ENCODE measurements around the gene GAR1.

DNA sequence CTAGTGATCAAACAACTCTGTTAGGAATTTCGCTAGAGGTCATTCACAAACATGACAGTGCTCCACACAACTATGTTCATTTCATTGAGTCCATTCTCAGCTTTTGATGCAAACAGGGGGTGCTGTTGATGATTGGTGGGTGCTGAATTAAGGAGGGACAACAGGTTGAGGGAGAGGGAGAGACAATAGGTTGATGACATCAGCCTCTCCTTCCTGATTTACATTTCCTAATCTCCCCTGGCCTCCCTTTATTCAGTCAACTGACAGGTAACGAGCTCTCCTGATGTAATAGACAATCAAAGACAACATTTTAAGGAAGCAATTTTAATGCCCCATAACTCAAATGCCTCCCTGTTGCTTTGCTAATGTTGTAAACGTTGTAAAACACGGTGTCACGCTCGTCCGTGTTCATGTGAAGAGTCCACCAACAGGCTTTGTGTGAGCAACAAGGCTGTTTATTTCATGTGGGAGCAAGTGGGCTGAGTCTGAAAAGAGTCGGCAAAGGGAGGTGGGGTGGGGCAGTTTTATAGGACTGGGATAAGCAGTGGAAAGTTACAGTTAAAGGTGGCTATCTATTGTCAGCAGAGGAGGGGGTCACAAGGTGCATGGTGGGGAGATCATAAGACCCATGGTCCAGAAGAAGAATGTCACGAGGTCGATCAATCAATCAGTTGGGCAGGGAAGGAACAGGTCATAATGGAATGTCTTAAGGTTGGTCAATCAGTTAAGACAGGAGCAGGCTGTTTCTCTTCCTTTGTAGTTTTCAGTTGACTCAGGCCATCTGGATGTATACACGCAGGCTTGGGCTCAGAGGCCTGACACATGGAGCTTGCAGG, 4.8 kb upstream of the GAR1 start:
- TF ChIP-seq, protein P1, sequence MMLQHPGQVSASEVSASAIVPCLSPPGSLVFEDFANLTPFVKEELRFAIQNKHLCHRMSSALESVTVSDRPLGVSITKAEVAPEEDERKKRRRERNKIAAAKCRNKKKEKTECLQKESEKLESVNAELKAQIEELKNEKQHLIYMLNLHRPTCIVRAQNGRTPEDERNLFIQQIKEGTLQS (IDR thresholded peaks at IDR 0.05), result no peak
- TF ChIP-seq POLR2A (IDR thresholded peaks at IDR 0.05; ENCODE audit: borderline replicate concordance, extremely low read depth, insufficient read depth, insufficient read length) (no peak), JUND (IDR thresholded peaks at IDR 0.05) (no peak)
- TF ChIP-seq, protein P2, sequence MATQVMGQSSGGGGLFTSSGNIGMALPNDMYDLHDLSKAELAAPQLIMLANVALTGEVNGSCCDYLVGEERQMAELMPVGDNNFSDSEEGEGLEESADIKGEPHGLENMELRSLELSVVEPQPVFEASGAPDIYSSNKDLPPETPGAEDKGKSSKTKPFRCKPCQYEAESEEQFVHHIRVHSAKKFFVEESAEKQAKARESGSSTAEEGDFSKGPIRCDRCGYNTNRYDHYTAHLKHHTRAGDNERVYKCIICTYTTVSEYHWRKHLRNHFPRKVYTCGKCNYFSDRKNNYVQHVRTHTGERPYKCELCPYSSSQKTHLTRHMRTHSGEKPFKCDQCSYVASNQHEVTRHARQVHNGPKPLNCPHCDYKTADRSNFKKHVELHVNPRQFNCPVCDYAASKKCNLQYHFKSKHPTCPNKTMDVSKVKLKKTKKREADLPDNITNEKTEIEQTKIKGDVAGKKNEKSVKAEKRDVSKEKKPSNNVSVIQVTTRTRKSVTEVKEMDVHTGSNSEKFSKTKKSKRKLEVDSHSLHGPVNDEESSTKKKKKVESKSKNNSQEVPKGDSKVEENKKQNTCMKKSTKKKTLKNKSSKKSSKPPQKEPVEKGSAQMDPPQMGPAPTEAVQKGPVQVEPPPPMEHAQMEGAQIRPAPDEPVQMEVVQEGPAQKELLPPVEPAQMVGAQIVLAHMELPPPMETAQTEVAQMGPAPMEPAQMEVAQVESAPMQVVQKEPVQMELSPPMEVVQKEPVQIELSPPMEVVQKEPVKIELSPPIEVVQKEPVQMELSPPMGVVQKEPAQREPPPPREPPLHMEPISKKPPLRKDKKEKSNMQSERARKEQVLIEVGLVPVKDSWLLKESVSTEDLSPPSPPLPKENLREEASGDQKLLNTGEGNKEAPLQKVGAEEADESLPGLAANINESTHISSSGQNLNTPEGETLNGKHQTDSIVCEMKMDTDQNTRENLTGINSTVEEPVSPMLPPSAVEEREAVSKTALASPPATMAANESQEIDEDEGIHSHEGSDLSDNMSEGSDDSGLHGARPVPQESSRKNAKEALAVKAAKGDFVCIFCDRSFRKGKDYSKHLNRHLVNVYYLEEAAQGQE (IDR thresholded peaks at IDR 0.05; ENCODE audit: low read depth), result no peak
- TF ChIP-seq, protein P3, sequence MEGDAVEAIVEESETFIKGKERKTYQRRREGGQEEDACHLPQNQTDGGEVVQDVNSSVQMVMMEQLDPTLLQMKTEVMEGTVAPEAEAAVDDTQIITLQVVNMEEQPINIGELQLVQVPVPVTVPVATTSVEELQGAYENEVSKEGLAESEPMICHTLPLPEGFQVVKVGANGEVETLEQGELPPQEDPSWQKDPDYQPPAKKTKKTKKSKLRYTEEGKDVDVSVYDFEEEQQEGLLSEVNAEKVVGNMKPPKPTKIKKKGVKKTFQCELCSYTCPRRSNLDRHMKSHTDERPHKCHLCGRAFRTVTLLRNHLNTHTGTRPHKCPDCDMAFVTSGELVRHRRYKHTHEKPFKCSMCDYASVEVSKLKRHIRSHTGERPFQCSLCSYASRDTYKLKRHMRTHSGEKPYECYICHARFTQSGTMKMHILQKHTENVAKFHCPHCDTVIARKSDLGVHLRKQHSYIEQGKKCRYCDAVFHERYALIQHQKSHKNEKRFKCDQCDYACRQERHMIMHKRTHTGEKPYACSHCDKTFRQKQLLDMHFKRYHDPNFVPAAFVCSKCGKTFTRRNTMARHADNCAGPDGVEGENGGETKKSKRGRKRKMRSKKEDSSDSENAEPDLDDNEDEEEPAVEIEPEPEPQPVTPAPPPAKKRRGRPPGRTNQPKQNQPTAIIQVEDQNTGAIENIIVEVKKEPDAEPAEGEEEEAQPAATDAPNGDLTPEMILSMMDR (IDR thresholded peaks at IDR 0.05 in 2 of 3, conservative IDR thresholded peaks at IDR 0.05 in 1 of 3; ENCODE audit: borderline replicate concordance in 1 of 3, insufficient read depth in 1 of 3, low read depth in 2 of 3, low read length in 2 of 3), result no peak

Data from HCT116 (cell line).